SH-SY5Y (cell line): ENCODE results near the gene SMIM24.

Source experiments
- GATA2 ChIP-seq: IDR thresholded peaks from 2 replicates; pipeline ENCODE4 v1.6.1; 2011; ENCODE audit warnings: mild to moderate bottlenecking, low read depth, low read length
- GATA3 ChIP-seq: IDR thresholded peaks from 2 replicates; pipeline ENCODE4 v1.6.1; 2011; ENCODE audit warnings: low read depth, mild to moderate bottlenecking, low read length, moderate library complexity

GRCh38 chr19:3528539-3529211 is 48.4 kb upstream of the SMIM24 start:
- no peak for TF ChIP-seq GATA2
- TF ChIP-seq GATA3, result no peak
